Erythroblast (primary cell): Measurements from ENCODE around the gene KIF26B.
"Not testable (repeated sequence)": the region's sequence is repeated elsewhere in the genome, so short reads cannot be mapped to it uniquely, and the experiment has no call there.

Experiments
- DNase-seq, 2 experiments: peaks; one replicate each; lab custom pipeline; 2025; lab: John Stamatoyannopoulos, UW
- GATA1 ChIP-seq: IDR thresholded peaks from 2 replicates; pipeline ENCODE4 v1.6.1; 2011; ENCODE audit warnings: low read depth, mild to moderate bottlenecking, control low read depth, low read length, moderate library complexity
- POLR2A ChIP-seq: IDR thresholded peaks from 2 replicates; pipeline ENCODE4 v1.6.1; 2011; ENCODE audit warnings: mild to moderate bottlenecking, low read length

KIF26B gene

GRCh38 chr1:245691897-245692296, 537.1 kb downstream of the KIF26B start:
- DNase-seq: no peak
- no peak for TF ChIP-seq GATA1
- TF ChIP-seq POLR2A: no peak

- DNase-seq: no peak
- TF ChIP-seq GATA1 (no peak), POLR2A (no peak)
These were observed 537.5 kb downstream of the KIF26B start for GRCh38 chr1:245692318-245692717.

- TF ChIP-seq GATA1 (no peak), POLR2A (no peak)
- no peak for DNase-seq
These were observed 538.5 kb downstream of the KIF26B start for GRCh38 chr1:245693116-245693793.

- no peak for TF ChIP-seq POLR2A
- TF ChIP-seq GATA1: no peak
- DNase-seq: no peak
These were observed 539.4 kb downstream of the KIF26B start for GRCh38 chr1:245693941-245694752.

GRCh38 chr1:245694753-245695195, 540.0 kb downstream of the KIF26B start:
- TF ChIP-seq GATA1 (no peak), POLR2A (no peak)
- no peak for DNase-seq

GRCh38 chr1:245695211-245695610, 540.4 kb downstream of the KIF26B start:
- no peak for TF ChIP-seq GATA1
- TF ChIP-seq POLR2A: no peak
- no peak for DNase-seq

GRCh38 chr1:245695701-245696100, 540.9 kb downstream of the KIF26B start:
- DNase-seq: not testable (repeated sequence)

- TF ChIP-seq POLR2A: no peak
- TF ChIP-seq GATA1: no peak
- DNase-seq: no peak
These were observed 543.3 kb downstream of the KIF26B start for GRCh38 chr1:245698116-245698515.

GRCh38 chr1:245698860-245699259, 544.1 kb downstream of the KIF26B start:
- DNase-seq: no peak
- TF ChIP-seq POLR2A (no peak), GATA1 (no peak)

- TF ChIP-seq GATA1: no peak
- TF ChIP-seq POLR2A: no peak
- DNase-seq: no peak
These were observed 545.8 kb downstream of the KIF26B start for GRCh38 chr1:245700631-245701030.

GRCh38 chr1:245701631-245702030, 546.8 kb downstream of the KIF26B start:
- no peak for DNase-seq
- TF ChIP-seq GATA1 (no peak), POLR2A (no peak)

- TF ChIP-seq GATA1 (no peak), POLR2A (no peak)
- no peak for DNase-seq
These were observed 547.6 kb downstream of the KIF26B start for GRCh38 chr1:245702346-245702745.

- no peak for DNase-seq
- no peak for TF ChIP-seq GATA1
- TF ChIP-seq POLR2A: no peak
These were observed 549.6 kb downstream of the KIF26B start for GRCh38 chr1:245704341-245704740.

GRCh38 chr1:245704765-245705164, 550.0 kb downstream of the KIF26B start:
- TF ChIP-seq GATA1: no peak
- TF ChIP-seq POLR2A: no peak
- DNase-seq: no peak

GRCh38 chr1:245707941-245708340, 553.2 kb downstream of the KIF26B start:
- DNase-seq: no peak
- TF ChIP-seq GATA1 (no peak), POLR2A (no peak)
